Neutrophil (primary cell): ENCODE results near the gene ZC3H4.
A peak's percentile ranks its signal among the peaks of the same experiment; 100 is the strongest.

ENCODE experiments used
- H3K27ac ChIP-seq: fragments of 200-600 bp; sonication (generic); 2 replicates; pipeline ENCODE4 v1.5.1; 2016; ENCODE audit warnings: mild to moderate bottlenecking, moderate library complexity
- H3K27me3 ChIP-seq: fragments of 200-600 bp; sonication (generic); 2 replicates; pipeline ENCODE4 v1.6.0; 2016; ENCODE audit warnings: mild to moderate bottlenecking
- H3K36me3 ChIP-seq: fragments of 200-600 bp; sonication (generic); 2 replicates; pipeline ENCODE4 v1.5.1; 2017
- H3K4me1 ChIP-seq, 2 experiments: fragments of 200-600 bp in 1 of 2; sonication (generic) in 1 of 2; 1 replicate in 1 of 2; 2 replicates in 1 of 2; pipeline versions ENCODE4 v1.5.1 to v1.6.1; 2013 to 2016; ENCODE audit warnings: low read depth in 1 of 2, low read length in 1 of 2, mild to moderate bottlenecking in 1 of 2, moderate library complexity in 1 of 2; ENCODE audit not compliant: control insufficient read depth in 1 of 2, insufficient read depth in 1 of 2
- H3K4me3 ChIP-seq, 2 experiments: fragments of 200-600 bp in 1 of 2; sonication (generic) in 1 of 2; 1 replicate in 1 of 2; 2 replicates in 1 of 2; pipeline ENCODE4 v1.5.1; 2013 to 2016; ENCODE audit warnings: low read depth in 1 of 2, low read length in 1 of 2, mild to moderate bottlenecking in 1 of 2, moderate library complexity in 1 of 2
- H3K9me3 ChIP-seq: fragments of 200-600 bp; sonication (generic); 2 replicates; pipeline ENCODE4 v1.5.1; 2016
- CTCF ChIP-seq: fragments of 200-600 bp; sonication (generic); IDR thresholded peaks from 2 replicates; pipeline ENCODE4 v1.5.1; 2016; ENCODE audit warnings: antibody characterized with exemption

The ZC3H4 gene

DNA sequence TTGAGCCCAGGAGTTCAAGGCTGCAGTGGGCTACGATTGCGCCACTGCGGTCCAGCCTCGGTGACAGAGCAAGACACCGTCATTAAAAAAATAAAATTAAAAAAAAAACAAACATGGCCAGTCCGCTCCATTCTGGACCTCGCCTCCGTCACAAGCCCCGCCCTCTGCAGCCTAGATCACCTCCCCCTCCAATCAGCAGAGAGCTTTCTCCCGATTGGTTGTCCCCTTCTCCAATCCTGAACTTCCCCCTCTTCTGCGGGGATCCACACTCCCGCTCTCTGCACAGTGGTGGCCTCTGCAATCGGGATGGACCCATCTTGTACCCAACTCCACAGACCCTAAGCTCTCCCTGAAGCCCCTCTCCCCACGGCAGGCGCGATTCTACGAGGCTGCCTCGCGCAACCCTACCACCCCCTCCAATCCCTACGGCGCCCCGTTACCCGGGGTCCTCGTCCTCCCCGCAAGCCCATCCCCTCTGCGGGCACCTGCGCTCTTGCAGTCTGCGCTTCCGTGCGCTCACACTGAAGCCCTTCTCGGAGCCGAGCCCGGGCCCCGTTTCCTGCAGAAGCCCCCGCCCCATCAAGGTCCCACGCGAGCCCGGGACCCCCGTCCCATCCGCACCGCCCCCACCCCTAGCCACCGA lies 65.7 kb downstream of the ZC3H4 start:
- TF ChIP-seq CTCF, result no peak
- Histone ChIP-seq H3K27ac (peak overlapping the region; percentile 80), H3K27me3 (no peaks in the 10 kb centered on the region), H3K9me3 (no peaks in the 10 kb centered on the region), H3K4me3 (peak overlapping the region; percentile 76 to 95), H3K36me3 (peaks cover 12% of the 10 kb centered on the region), H3K4me1 (peaks cover 10 to 21% of the 10 kb centered on the region in 2 experiments)

- Histone ChIP-seq H3K4me1 (peaks cover 10 to 16% of the 10 kb centered on the region in 2 experiments), H3K9me3 (no peaks in the 10 kb centered on the region), H3K27me3 (no peaks in the 10 kb centered on the region), H3K36me3 (peaks cover 16% of the 10 kb centered on the region), H3K27ac (peak overlapping the region; percentile 80), H3K4me3 (peak overlapping the region; percentile 76 to 95)
- TF ChIP-seq CTCF, result no peak
Measured at GRCh38 chr19:47047272-47047762, 66.3 kb downstream of the ZC3H4 start.

DNA sequence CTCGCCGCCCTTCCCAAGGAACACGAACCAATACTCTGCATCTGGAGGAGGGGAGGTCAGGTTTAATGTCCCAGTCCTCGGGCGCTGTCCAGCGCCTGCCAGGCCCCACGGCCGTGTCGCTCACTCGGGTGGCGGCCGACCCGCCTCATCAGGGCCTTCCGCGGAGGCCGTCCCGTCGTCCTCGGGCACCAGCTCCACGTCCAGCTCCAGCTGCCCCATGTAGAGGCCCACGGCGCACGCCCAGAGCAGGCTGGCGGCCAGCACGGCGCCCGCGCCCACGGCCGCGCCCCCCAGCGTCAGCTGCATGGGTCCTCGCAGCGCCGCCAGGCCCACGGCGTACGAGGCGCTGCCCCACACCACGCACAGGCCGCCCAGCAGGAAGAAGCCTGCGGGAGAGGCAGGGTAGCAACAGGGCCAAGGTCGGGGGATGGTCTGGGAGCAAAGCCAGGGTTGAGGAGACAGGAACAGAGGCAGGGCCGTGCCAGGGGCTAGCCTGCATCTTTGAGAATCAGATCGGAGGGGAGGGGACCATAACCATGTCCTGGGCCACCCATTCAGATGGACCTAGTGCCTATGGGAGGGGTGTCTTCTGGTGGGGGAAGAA lies 67.6 kb downstream of the ZC3H4 start:
- Histone ChIP-seq H3K27me3 (no peaks in the 10 kb centered on the region), H3K36me3 (peaks cover 18% of the 10 kb centered on the region)

GRCh38 chr19:47044946-47045866 lies 68.4 kb downstream of the ZC3H4 start:
- H3K27ac ChIP-seq, result no peak overlapping the region
- no peaks in the 10 kb centered on the region for H3K27me3 ChIP-seq
- no peak for TF ChIP-seq CTCF
- H3K4me1 ChIP-seq, result peaks cover 10 to 14% of the 10 kb centered on the region in 2 experiments
- no peak overlapping the region for H3K4me3 ChIP-seq
- H3K36me3 ChIP-seq, result peaks cover 18% of the 10 kb centered on the region
- no peaks in the 10 kb centered on the region for H3K9me3 ChIP-seq

More for the DNA sequence above, 67.6 kb downstream of the ZC3H4 start:
- H3K27ac ChIP-seq, result no peak overlapping the region
- H3K9me3 ChIP-seq, result no peaks in the 10 kb centered on the region
- TF ChIP-seq CTCF, result no peak
- peaks cover 10 to 14% of the 10 kb centered on the region in 2 experiments for H3K4me1 ChIP-seq
- H3K4me3 ChIP-seq, result no peak overlapping the region

DNA sequence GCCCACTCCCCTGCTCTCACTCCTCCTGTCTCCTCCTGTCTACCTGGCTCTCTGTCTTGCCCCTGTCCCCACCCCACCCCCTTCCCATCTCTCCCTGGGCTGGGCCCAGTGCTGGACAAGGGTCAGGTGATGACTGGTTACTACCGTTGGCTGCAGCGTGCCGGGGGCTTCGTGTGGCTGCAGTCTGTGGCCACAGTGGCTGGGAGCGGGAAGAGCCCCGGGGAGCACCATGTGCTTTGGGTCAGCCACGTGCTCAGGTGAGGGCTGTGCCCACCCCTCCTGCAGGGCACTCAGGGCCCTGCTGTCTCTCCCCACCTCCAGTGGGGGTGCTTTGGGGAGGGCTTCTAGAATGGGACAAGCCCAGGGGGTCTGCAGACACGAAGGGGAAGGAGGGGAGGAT lies 72.7 kb downstream of the ZC3H4 start:
- Histone ChIP-seq H3K4me3 (no peak overlapping the region), H3K27me3 (peaks cover 3% of the 10 kb centered on the region), H3K27ac (no peak overlapping the region), H3K9me3 (no peaks in the 10 kb centered on the region), H3K4me1 (peaks cover 6 to 9% of the 10 kb centered on the region in 2 experiments), H3K36me3 (peaks cover 18% of the 10 kb centered on the region)
- TF ChIP-seq CTCF, result no peak
